ENCODE results near the gene COL21A1.
"Not testable (repeated sequence)": the region's sequence is repeated elsewhere in the genome, so short reads cannot be mapped to it uniquely, and the experiment has no call there.

COL21A1 gene

DNA sequence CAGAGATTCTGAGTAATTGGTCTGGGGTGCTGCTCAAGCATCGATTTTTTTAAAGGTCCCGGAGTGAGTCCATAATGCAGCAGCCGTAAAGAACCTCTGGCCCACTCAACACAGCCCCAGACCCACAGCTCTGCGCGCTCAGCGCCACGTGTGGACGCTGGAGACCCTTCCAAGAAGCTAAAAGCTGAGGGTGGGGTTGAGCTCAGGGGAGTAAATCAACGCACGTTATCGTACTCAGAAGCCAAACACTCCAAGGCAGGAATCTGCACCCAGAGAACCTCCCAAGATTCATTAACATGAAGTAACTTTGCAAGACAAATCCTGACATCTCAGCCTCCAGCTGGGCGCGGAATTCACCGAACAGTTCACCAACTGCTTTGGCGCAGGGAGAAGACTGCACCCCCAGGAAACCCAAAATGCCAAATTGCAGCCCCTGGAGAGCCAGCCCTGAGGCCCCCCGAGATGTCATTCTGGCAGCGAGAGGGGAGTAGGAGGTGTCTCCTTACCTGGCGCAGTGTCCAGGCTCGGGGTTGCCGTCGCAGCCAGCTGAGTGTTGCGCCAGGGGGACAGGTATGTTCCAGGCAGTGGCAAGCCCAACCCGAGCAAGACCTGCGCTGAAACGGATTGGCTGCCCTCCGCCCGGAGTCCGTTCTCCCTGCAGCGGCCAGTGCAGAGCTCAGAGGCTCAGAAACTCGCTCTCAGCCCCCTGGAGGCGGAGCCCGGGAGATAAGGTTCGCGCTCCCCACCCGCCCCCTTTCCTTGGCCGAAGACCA lies at the start of gene COL21A1:
TSS of gene COL21A1 (minus strand) at position 700 of the 773 bp plus-strand sequence. CDS start 64,962 bp downstream, outside the sequence.
- no peak for DNase-seq

DNA sequence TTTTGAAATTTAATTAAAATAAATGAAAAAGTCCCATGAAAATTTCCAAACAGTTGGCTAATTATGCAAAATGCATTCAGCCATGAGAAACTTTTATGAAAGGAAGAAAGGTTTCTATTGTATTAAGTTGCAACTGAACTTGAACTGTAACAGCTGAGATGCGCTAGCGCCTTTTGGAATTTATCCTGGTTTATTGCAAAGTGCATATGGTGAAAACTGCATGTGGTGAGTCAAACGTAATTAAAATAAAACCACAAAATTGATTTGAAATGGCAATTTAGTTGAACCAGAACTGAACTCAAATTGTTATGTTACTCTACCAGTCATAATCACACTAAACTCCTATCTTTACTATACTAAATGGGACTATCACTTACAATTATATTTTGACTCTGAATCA lies 46.4 kb upstream of the COL21A1 start:
- no peak for DNase-seq

DNA sequence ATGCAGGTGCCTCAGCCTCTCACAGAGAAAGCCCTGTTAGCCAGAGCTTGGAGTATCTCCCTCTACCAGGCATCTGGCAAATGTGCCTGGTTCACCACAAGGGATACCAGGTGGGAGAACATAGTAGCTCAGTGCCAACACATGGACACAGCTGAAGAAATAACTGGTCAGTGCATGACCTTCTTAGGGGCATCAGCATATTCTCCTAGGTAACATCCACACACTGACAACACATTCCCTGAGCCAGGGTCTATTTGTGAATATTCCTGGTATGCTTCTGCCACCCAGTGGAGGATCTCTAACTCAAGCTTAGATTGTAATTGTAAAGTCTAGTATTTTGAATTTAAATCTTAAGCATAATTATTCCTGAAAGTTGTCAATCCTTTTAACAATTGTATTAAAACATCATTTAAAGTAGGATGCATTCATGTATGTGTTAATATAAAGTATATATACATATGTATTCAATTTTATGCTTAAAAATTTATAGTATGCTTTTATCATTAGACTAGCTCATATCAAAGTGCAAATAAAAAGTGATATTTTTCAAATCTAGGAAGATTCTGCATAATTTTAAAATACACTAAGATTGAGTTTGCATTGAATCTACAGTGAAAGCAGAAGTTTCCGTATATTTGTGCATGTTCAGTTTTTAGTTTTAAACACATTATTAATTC lies 45.3 kb upstream of the COL21A1 start:
- DNase-seq, result peak; percentile 53

DNA sequence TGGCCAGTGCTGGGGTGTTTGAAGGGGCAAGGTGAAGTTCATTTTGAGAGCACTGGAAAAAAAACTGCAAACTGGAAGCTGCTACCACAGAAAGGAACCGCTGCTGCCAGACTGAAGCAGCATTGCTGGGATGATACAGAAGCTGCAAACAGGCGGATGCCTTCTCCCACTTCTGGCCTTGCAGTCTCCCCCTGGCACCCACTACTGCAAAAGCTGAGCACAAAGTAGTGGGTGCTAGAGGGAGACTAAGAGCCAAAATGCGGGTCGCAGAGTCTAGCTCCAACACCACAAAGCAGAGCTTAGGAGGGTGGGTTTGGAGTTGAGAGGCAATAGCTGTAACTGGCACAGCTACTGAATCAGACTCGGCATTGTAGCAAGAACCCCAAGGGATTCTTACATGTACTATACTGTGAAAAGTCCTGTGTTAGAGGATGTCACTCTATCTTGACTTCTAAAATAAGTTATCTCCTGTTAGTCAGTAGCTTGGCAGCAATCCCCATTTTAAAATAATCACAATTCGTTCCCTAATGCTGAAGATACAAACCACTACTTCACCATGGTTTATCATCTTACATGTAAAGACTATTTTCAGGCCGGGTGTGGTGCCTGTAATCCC lies 44.0 kb upstream of the COL21A1 start:
- DNase-seq, result no peak

DNA sequence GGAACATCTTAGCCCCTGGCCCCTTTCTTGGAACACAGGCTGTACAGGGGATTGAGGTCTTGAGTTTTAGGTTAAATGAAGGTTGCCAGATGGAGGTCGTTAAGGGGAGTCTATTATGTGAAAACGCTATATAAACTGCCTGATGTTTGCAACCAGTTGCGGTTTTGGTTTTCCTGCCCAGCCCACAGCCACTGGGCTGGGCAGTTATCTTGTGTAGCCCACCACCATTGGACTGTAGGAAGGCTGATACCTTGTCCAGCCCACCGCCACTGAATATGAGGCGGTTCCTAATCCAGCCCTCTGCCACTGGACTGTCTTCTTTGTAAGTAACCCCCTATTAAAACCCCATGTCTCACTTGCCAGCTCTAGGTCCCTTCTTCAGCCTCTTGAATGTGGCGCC lies 42.3 kb upstream of the COL21A1 start:
- no peak for DNase-seq

DNA sequence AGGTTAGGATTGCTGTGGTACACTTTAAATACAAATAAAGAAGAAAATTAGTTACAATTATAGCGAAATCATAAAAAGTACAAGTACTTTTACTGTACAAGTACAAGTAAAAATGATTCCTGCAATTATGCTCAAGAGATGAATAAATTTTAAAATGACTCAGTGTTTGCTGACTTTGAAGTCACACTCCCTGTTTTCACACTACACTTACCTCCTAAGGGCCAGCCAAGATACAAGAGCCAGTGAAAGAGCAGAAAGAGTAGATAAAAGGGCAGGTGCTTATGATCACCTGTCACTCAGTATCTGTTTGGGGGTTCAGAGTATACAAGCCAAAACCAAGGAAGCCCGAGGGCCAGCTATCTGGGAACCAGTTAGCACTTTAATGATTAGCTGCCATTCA lies 41.0 kb upstream of the COL21A1 start:
- DNase-seq, result no peak

DNA sequence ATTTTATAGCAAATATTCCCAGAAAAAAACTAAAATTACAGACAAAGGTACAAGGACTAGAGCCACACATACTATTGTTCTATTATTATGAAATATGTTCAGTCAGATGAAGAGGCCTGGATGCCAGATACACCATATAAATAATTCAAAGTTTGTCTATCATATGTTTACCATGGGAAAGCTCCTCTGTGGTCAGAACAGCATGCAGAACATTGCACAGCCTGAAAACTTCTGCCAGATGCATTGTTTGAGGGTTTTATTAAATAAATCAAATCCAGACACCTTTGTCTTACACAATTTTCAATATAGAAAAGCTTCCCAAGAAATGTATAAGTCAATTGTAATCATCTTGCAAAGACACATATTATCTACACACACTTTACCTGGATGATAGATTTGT lies 35.0 kb upstream of the COL21A1 start:
- DNase-seq, result no peak

DNA sequence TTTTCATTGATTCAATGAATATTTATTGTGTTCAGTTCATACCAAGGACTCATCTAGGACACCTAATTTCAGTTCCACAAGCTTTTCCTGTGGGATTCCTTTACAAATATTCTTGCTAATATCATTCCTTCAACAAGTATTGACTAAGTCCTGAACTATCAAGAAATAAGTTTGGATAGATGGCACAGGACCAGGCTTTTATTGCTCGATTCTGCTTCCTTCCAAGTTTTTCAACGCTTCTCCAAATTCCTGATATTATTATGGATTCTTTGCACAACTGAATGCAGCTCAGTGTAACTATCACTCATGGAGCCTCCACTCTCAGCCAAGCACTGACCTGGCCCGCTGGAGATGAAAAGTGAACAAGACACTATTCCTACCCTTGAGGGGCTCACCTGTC lies 32.7 kb upstream of the COL21A1 start:
- no peak for DNase-seq

DNA sequence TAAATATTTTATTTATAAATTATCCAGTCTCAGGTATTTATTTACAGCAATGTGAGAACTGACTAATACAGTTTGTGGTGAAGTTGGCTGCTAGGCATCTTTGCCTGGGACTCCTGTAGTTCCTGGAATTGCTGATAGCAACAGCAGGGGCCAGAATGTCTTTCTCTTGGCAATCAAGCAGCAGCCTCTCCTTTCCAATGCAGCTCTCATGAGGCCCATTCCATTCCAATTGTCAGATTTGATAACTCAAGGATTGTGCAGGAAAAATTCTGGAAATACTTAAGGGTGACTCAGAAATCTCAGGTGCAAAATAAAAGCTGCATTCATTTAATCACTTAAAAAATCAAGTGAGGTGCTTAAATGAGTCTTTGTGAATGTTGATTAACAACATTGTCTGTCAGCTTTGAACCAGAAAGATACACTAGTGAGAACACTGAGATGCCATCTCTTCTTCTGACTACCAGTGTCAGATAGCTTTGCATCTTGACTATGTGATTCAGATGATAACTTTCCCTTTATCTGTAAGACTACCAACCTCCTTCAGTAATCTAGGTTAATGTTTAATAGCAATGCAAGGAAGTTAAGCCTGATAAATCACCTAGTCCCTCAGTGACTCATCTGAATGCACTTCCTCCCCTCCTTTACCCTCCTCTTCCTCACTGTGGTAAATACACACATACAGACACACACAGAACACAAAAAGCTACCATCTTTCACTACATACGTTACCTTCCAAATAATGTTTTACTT lies 32.1 kb upstream of the COL21A1 start:
- no peak for DNase-seq

DNA sequence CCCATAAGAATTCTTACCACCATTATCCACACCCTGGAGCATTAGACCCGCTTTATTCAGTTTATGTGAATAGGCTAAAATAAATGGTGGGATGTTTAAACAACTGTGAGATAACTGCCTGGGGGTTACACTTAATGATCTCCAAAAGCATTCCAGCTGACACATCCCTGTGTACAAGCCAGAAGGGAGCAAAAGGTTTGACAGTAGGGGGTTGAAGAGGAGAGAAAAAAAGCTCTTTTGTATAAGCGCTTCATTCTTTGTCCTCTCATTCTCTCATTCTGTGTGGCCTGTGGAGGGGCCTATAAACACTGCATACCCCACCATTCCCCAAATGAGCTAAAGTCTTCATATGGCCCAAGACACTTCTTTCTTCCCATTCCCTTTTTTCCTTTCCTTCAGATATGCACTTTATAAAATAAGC lies 30.8 kb upstream of the COL21A1 start:
- DNase-seq, result no peak

DNA sequence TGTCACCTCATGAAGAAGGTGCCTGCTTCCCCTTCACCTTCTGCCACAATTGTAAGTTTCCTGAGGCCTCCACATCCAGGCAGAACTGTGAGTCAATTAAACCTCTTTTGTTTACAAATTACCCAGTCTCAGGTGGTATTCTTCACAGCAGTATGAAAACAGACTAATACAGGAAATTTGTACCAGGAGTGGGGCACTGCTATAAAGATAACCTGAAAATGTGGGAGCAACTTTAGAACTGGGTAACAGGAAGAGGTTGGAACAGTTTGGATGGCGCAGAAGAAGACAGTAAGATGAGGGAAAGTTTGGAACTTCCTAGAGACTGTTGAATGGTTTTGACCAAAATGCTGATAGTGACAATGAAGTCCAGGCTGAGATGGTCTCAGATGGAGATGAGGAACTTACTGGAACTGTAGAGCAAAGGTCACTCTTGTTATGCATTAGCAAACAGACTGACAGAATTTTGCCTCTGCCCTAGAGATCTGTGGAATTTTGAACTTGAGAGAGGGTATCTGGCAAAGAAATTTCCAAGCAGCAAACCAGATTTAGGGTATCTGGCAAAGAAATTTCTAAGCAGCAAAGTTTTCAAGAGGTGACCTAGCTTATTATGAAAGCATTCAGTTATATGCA lies 23.5 kb upstream of the COL21A1 start:
- no peak for DNase-seq

DNA sequence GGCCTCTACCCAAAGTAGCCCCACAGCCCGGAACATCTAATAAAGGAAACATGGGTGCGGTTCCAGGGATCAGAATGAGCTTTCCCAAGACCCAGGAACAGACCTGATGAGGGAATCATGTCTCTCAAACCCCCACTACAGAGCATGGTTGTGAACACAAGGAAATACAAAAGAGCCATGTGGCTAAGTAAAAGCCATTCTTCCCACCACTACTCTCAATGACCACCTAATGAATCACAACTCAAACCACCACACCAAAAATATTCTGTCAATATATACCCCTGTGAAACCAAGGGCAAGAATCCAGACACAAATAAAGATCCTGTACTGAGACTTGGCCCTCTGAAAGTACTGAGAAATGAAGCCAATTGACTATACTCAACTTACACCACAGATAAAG lies 20.9 kb upstream of the COL21A1 start:
- no peak for DNase-seq

DNA sequence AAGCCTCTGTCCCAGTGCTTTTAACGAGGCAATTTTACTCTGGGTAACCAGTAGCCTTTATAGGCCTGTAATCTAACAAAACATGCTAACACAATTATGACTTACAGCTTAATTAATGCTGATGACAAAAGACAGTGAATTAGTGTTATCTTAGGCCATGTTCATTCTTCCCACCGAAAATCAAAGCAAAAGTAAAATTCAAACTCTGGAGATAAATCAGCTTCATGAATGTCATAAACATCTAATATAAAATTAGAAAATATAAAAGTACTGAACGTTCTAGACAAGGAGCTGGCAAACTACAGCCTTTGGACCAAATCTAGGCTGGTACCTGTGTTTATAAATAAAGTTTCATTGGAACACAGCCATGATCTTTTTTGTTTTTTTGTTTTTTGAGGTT lies 18.6 kb upstream of the COL21A1 start:
- no peak for DNase-seq

DNA sequence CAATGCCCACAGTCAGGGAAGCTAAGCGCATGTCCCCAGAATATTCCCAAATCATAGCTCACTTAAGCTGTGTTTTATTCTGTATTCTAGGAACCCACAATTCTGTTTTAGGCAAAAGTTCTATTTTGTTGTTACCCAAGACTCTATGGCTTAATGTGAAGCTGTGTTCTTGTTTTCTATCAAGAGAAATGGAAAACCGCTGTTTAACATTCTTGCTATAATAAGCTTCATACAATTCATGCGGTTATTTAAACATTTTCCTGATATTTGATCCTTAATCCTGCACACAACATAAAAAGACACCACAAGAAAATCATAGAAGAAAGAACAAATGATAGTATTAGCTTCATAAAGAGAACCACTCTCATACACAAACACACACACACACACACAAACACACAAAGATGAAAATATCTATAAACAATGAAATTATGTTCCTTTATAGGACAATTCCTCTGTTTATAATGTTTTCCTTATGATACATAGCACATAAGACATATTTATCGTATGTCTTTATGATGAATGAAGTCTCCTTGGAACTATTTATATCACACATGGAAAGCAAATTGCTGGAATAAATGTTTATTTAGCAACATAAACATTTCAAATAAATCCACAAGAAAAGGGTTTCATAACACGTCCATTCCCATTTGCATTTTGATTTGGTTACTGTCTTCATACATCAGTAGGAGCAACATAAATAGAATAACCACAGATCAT lies 16.4 kb upstream of the COL21A1 start:
- DNase-seq, result no peak

DNA sequence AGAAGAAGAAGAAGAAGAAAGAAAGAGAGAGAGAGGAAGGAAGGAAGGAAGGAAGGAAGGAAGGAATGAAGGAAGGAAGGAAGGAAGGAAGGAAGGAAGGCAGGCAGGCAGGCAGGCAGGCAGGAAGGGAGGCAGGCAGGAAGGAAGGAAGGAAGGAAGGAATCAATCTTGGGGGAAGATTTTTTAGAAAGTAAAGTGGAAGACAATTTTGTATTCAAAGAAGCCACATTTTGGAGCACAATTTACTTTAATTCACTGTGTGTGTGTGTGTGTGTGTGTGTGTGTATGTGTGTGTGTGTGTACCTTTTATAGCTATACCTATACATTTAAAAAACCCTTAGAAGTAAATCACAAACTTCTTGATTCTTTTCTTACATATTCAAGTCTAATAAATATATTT lies 13.2 kb upstream of the COL21A1 start:
- DNase-seq, result not testable (repeated sequence)

DNA sequence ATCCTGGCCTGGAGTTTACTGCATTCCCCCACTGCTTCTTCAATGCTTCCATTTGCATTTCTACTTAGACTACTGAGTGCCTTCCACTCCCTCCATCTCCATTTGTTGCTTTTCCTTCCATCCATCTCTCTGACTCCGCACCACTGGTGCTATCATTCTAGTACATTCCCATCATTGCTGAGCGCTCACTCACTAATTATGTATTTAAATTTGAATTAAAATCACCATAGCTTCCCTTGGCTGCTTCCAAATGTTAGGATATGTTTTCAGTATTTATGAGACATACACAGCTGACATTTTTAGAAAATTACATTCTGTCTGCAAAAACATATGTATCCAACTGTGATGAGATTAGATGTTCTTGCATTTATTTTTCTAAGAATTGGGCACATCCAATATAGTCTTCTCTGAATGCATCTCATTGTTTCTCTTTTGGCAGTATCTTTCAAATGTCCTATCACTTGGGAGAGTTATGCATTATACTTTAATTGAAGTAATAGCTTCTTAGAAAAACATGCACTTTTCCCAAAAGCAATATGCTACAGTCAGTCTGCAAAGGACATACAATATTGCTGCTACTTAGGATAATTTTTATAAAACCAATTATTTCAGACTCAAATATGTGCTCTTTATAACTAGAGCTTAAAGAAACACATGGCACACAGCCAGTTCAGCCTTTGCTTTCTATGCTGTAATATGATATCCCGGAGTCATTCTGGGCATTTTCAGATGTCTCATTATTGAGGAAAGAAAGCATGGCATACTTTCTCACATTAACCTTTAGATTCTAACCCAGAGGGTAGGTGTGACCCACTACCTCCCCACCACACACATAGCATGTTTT lies 12.1 kb upstream of the COL21A1 start:
- peak; percentile 66 for DNase-seq

DNA sequence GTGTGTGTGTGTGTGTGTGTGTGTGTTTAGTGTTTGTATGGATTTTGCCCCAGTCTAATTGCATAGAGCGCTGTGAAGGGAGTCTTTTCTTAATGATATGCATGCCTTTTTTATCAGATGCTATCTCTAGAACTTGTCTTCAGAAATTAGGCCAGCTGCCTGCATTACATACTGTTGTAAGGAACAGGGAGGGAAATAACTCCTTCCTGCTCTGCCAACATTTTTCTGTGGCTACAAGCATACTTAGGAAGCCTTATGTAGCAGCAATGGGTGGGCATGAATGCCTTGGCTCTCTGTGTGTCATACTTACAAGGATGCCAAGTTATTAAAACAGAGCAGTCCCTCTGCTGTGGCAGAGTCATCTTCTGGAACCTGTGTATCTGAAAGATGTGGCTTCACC lies 8.0 kb upstream of the COL21A1 start:
- DNase-seq, result no peak

DNA sequence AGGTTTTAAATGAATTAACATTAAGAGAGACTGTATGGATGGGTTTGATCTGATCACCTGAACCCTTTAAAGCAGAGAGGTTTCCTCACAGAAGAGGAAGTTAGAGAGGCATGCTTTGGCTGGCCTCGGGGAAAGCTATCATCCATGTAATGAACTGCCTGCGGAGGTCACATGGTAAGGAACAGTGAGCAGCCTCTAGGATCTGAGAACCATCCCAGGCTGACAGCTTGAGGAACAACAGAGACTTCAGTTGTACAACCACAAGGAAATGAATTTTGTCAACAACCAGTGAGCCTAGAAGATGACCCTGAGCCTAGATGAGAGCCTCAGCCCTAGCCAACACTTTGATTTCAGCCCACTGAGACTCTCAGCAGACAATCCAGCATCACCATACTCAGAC lies 2.9 kb upstream of the COL21A1 start:
- DNase-seq, result no peak

DNA sequence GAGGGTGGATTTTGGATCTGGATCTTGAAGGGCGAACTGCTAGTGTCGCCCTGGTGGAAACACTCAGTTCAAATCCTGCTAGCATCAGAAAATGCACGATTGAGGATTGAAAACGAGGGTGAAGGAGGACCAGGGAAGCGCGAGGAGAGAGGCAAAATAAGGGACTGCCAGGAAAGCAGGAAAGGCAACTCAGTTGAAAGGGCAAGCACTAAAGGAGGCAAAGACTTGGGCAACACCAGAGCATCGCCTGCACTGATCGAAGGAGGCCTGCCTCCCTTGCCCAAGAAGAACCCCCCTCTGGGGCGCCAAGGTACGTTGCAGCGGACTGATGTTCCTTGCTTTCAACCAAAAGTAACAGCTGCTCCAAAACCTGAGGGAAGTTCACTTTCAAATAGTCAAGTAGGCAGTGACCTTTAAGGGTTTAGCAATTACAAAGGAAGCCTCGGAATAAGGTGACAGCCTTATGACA lies 308 bp upstream of the COL21A1 start:
- no peak for DNase-seq

DNA sequence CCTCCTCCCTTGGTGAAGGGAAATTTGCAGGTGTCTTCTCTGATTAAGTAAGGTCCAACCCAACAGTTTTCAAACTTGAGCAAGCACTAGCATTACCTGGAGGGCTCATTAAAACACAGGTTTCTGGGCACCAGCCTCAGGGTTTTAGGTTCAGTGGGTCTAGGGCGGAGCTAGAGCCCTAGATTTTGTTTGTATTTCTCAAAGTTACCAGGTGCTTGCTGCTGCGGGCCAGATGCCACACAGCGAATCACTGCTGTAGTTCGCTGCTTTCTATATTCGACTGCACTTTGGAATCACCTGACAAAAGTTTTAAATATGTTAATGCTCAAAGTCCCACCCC lies 869 bp downstream of the COL21A1 start:
- peak; percentile 12 for DNase-seq

DNA sequence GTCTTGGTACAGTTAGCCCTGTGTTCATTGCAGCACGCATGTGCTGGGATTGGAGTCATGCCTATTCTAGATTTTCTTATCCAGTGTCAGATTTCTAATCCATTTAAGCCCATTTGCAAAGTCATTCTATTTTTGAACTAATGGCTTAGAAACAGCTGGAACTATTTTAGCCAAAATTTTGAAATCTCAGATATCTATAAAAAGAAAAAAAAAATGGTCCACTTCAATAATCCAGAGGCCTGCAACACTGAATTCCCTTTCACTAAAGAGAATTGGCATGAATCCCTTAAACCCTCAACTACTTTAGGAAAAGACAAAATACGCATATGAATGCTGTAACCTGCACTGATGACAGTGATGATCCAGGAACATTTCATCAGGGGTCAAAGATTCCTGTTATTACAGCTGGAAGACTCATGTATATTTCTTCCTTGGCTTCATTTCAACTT lies 1.5 kb downstream of the COL21A1 start:
- DNase-seq, result no peak
